Neural cell (in vitro differentiated cells): ENCODE data around the gene PRSS27. TPM values are rescaled to one million over a fixed set of nuclear protein-coding genes. Genes with fewer than 3 reads are reported as not detected.
A peak's percentile ranks its signal among the peaks of the same experiment; 100 is the strongest.
"Not testable (repeated sequence)": the region's sequence is repeated elsewhere in the genome, so short reads cannot be mapped to it uniquely, and the experiment has no call there.

Experiments used
- H2AFZ ChIP-seq: fragments of 200-600, 300-800 bp; sonication (generic), shearing (Covaris generic); 2 replicates; pipeline ENCODE4 v1.6.0; 2014; ENCODE audit warnings: low read depth, mild to moderate bottlenecking, antibody characterized with exemption, low read length, moderate library complexity
- H3F3A ChIP-seq: fragments of 200-600 bp; shearing (Covaris generic); 2 replicates; pipeline ENCODE4 v1.6.1; 2016; ENCODE audit warnings: mild to moderate bottlenecking, moderate library complexity, mixed read lengths, antibody characterized with exemption, low read length; ENCODE audit not compliant: insufficient read depth, poor library complexity, severe bottlenecking
- H3K27ac ChIP-seq: fragments of 200-600, 300-800 bp; sonication (generic), shearing (Covaris generic); 2 replicates; pipeline ENCODE4 v1.5.1; 2014; ENCODE audit warnings: mild to moderate bottlenecking, low read length, moderate library complexity
- H3K27me3 ChIP-seq: fragments of 300-800, 200-600 bp; sonication (generic), shearing (Covaris generic); 2 replicates; pipeline ENCODE4 v1.6.0; 2014; ENCODE audit warnings: mild to moderate bottlenecking, low read depth, low read length, moderate library complexity; ENCODE audit not compliant: insufficient read depth
- H3K36me3 ChIP-seq: fragments of 300-800, 200-600 bp; sonication (generic), shearing (Covaris generic); 2 replicates; pipeline ENCODE4 v1.5.1; 2014; ENCODE audit warnings: mild to moderate bottlenecking, antibody characterized with exemption, low read length, moderate library complexity; ENCODE audit not compliant: insufficient read depth
- H3K4me2 ChIP-seq: fragments of 300-800, 200-600 bp; sonication (generic), shearing (Covaris generic); 2 replicates; pipeline ENCODE4 v1.6.0; 2014; ENCODE audit warnings: mild to moderate bottlenecking, low read length
- H3K4me3 ChIP-seq: fragments of 300-800, 200-600 bp; sonication (generic), shearing (Covaris generic); 2 replicates; pipeline ENCODE4 v1.5.1; 2014; ENCODE audit warnings: mild to moderate bottlenecking, low read length, moderate library complexity
- H3K79me2 ChIP-seq: fragments of 200-600 bp; shearing (Covaris generic); replicated peaks from 2 replicates; pipeline ENCODE4 v1.6.0; 2014; ENCODE audit warnings: mild to moderate bottlenecking, low read length, moderate library complexity; ENCODE audit not compliant: insufficient read depth
- H3K9ac ChIP-seq: fragments of 300-800, 200-600 bp; sonication (generic), shearing (Covaris generic); 2 replicates; pipeline ENCODE4 v1.6.1; 2016; ENCODE audit warnings: mild to moderate bottlenecking, low read length, mixed read lengths
- H3K9me2 ChIP-seq: fragments of 200-600 bp; shearing (Covaris generic); 2 replicates; pipeline ENCODE4 v1.6.1; 2016; ENCODE audit warnings: mild to moderate bottlenecking, low read length, mixed read lengths; ENCODE audit not compliant: insufficient read depth
- H3K9me3 ChIP-seq: fragments of 200-600, 300-800 bp; sonication (generic), shearing (Covaris generic); 2 replicates; pipeline ENCODE4 v1.6.1; 2016; ENCODE audit warnings: mild to moderate bottlenecking, mixed run types, low read length, moderate library complexity, mixed read lengths
- H4K20me1 ChIP-seq: fragments of 200-600 bp; shearing (Covaris generic); 2 replicates; pipeline ENCODE4 v1.6.1; 2016; ENCODE audit warnings: mild to moderate bottlenecking, mixed run types; ENCODE audit not compliant: insufficient read depth
- EP300 ChIP-seq: fragments of 450-650 bp; conservative IDR thresholded peaks from 2 replicates; pipeline ENCODE4 v1.6.1; 2014; ENCODE audit warnings: antibody characterized with exemption, mild to moderate bottlenecking, moderate library complexity; ENCODE audit not compliant: poor library complexity, severe bottlenecking
- EZH2 ChIP-seq: fragments of 200-600, 300-800 bp; shearing (Covaris generic), sonication (generic); IDR thresholded peaks from 2 replicates; pipeline ENCODE4 v1.6.1; 2014; ENCODE audit warnings: antibody characterized with exemption, low read length, borderline replicate concordance, mild to moderate bottlenecking; ENCODE audit not compliant: insufficient read depth, poor library complexity, severe bottlenecking
- MXI1 ChIP-seq: fragments of 450-650 bp; conservative IDR thresholded peaks from 2 replicates; pipeline ENCODE4 v1.6.1; 2014; ENCODE audit warnings: antibody characterized with exemption, mild to moderate bottlenecking; ENCODE audit not compliant: poor library complexity, severe bottlenecking
- POLR2AphosphoS5 ChIP-seq: IDR thresholded peaks from 2 replicates; pipeline ENCODE4 v1.6.1; 2012
- SMC3 ChIP-seq: fragments of 450-650 bp; conservative IDR thresholded peaks from 2 replicates; pipeline ENCODE4 v1.6.1; 2014; ENCODE audit warnings: antibody characterized with exemption, mild to moderate bottlenecking, moderate library complexity; ENCODE audit not compliant: poor library complexity
- polyA plus RNA-seq: library from polyadenylated mRNA; depleted of rRNA; stranded (reverse); fragments of >200 nt; gene quantifications from 2 replicates; pipeline ENCODE4 v1.2.3, GENCODE V29; 2014
- TF ChIP-seq, protein P1 (sequence below): IDR thresholded peaks from 2 replicates; pipeline ENCODE4 v1.6.1; 2012; ENCODE audit warnings: borderline replicate concordance
- TF ChIP-seq, protein P2 (sequence below): fragments of 450-650 bp; IDR thresholded peaks from 2 replicates; pipeline ENCODE4 v1.5.1; 2014; ENCODE audit warnings: antibody characterized with exemption, mild to moderate bottlenecking, moderate library complexity; ENCODE audit not compliant: poor library complexity, severe bottlenecking

The PRSS27 gene
- polyA plus RNA-seq, 1 donor from 2014 or later: 5.9 TPM

DNA sequence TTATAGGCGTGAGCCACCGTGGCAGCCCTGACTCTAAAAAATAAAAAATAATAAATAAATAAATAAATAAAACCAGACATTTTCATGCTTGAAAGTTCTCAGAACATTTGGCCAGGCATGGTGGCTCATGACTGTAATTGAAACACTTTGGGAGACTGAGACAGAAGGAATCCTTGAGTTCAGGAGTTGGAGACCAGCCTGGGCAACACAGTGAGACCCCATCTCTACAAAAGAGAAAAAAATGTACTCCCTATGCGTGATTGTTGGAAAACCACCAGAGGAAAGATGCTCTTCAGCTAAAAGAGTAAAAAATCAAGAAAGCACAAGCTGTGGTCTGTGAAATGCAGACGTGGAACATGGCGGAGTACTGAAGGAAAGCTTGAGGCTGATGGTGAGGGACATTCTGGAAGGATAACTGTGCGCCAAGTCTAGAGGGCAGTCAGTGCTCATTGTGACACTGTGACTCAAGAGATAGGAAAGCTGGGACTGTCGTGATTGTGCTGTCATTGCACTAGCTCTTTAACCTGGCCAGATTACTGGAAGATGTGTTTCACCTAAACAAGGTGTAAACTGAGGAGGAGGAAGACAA, 4.2 kb upstream of the PRSS27 start:
- H3K36me3 ChIP-seq: no peaks in the 10 kb centered on the region
- H3K4me2 ChIP-seq: no peak overlapping the region
- TF ChIP-seq MXI1: no peak
- TF ChIP-seq, protein P1, sequence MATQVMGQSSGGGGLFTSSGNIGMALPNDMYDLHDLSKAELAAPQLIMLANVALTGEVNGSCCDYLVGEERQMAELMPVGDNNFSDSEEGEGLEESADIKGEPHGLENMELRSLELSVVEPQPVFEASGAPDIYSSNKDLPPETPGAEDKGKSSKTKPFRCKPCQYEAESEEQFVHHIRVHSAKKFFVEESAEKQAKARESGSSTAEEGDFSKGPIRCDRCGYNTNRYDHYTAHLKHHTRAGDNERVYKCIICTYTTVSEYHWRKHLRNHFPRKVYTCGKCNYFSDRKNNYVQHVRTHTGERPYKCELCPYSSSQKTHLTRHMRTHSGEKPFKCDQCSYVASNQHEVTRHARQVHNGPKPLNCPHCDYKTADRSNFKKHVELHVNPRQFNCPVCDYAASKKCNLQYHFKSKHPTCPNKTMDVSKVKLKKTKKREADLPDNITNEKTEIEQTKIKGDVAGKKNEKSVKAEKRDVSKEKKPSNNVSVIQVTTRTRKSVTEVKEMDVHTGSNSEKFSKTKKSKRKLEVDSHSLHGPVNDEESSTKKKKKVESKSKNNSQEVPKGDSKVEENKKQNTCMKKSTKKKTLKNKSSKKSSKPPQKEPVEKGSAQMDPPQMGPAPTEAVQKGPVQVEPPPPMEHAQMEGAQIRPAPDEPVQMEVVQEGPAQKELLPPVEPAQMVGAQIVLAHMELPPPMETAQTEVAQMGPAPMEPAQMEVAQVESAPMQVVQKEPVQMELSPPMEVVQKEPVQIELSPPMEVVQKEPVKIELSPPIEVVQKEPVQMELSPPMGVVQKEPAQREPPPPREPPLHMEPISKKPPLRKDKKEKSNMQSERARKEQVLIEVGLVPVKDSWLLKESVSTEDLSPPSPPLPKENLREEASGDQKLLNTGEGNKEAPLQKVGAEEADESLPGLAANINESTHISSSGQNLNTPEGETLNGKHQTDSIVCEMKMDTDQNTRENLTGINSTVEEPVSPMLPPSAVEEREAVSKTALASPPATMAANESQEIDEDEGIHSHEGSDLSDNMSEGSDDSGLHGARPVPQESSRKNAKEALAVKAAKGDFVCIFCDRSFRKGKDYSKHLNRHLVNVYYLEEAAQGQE: no peak
- no peaks in the 10 kb centered on the region for H3K27me3 ChIP-seq
- no peaks in the 10 kb centered on the region for H3K79me2 ChIP-seq
- H3K27ac ChIP-seq: no peak overlapping the region
- H3K9me2 ChIP-seq: no peaks in the 10 kb centered on the region
- H4K20me1 ChIP-seq: no peaks in the 10 kb centered on the region
- H3K4me3 ChIP-seq: no peak overlapping the region
- H3K9me3 ChIP-seq: no peaks in the 10 kb centered on the region
- H2AFZ ChIP-seq: no peak overlapping the region
- no peaks in the 10 kb centered on the region for H3F3A ChIP-seq
- H3K9ac ChIP-seq: no peak overlapping the region

DNA sequence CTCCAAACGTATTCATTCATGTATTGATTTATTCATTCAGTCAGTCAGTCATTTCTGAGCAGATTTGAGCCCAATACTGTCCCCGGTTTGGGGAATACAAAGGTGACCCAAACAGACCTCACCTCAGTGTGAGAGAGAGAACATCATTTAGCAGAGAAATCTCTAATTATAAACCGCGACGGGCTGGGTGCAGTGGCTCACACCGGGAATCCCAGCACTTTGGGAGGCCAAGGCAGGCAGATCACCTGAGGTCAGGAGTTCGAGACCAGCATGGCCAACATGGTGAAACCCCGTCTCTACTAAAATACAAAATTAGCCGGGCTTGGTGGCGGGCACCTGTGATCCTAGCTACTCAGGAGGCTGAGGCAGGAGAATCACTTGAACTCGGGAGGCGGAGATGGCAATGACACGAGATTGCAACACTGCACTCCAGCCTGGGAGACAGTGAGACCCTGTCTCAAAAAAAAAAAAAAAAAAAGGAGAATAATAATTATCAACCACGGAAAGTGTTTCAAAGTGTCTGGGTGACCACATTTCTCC, 1.7 kb upstream of the PRSS27 start:
- H3K79me2 ChIP-seq, H3K4me2 ChIP-seq, H3K9me3 ChIP-seq, H3K27ac ChIP-seq, H4K20me1 ChIP-seq, H3K27me3 ChIP-seq, H3K36me3 ChIP-seq, H3F3A ChIP-seq, H3K9me2 ChIP-seq: not testable (repeated sequence)
- Histone ChIP-seq H2AFZ (peak overlapping the region; percentile 13), H3K4me3 (peak overlapping the region; percentile 67), H3K9ac (peak overlapping the region; percentile 63)

DNA sequence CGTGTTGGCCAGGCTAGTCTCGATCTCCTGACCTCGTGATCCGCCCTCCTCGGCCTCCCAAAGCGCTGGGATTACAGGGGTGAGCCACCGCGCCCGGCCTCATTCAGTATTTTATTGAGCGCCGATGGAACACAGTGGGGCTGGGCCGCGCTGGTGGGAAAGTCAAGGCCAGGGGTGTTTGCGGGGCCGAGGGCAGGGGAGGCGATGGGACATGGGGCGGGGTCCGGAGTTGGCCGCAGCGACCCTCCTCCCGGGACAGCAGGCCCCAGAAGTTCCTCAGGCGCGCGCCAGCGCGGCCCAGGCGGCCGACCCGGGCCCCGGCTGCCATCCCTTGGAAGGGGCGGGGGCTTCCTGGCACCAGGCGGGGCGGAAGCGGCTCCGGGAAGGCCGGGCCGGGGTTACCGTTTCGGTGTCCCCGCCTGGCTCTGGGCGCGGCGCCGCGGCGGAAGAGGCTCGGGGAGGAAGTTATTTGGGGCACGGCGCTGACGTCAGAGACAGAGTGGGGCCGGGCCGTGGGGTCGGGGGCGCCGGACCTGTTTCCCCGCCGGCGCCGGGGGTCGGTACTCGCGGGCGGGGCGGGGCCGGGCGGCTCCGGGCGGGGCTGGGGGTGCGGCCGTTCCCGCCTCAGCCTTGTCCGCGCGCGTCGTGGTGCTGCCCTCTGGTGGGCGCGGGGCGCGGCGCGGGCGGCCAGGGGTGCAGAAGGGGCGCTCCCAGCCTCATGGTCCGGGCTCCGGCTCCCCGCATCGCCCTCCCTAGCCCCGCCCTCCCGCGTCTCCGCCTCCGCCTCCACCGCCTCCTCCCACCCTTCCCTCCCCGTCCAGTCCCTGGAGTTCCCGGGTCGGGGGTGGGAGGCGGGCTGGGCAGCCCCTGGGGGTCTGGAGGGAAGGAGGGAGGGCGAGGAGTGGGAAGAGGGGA, 952 bp upstream of the PRSS27 start:
- no peaks in the 10 kb centered on the region for H3F3A ChIP-seq

More for the DNA sequence above, 952 bp upstream of the PRSS27 start:
- H2AFZ ChIP-seq: peak overlapping the region; percentile 51
- no peaks in the 10 kb centered on the region for H3K9me2 ChIP-seq
- no peaks in the 10 kb centered on the region for H4K20me1 ChIP-seq
- no peak overlapping the region for H3K4me2 ChIP-seq
- no peaks in the 10 kb centered on the region for H3K36me3 ChIP-seq
- H3K27ac ChIP-seq: no peak overlapping the region
- H3K79me2 ChIP-seq: no peaks in the 10 kb centered on the region
- peak overlapping the region; percentile 63 for H3K9ac ChIP-seq
- TF ChIP-seq EP300: no peak
- TF ChIP-seq EZH2: no peak
- TF ChIP-seq, protein P1: no peak
- TF ChIP-seq, protein P2, sequence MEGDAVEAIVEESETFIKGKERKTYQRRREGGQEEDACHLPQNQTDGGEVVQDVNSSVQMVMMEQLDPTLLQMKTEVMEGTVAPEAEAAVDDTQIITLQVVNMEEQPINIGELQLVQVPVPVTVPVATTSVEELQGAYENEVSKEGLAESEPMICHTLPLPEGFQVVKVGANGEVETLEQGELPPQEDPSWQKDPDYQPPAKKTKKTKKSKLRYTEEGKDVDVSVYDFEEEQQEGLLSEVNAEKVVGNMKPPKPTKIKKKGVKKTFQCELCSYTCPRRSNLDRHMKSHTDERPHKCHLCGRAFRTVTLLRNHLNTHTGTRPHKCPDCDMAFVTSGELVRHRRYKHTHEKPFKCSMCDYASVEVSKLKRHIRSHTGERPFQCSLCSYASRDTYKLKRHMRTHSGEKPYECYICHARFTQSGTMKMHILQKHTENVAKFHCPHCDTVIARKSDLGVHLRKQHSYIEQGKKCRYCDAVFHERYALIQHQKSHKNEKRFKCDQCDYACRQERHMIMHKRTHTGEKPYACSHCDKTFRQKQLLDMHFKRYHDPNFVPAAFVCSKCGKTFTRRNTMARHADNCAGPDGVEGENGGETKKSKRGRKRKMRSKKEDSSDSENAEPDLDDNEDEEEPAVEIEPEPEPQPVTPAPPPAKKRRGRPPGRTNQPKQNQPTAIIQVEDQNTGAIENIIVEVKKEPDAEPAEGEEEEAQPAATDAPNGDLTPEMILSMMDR: no peak
- TF ChIP-seq POLR2AphosphoS5: peak; percentile 30
- no peak for TF ChIP-seq SMC3
- peak overlapping the region; percentile 67 for H3K4me3 ChIP-seq
- H3K9me3 ChIP-seq: no peaks in the 10 kb centered on the region
- H3K27me3 ChIP-seq: no peaks in the 10 kb centered on the region
